ENCODE measurements around the gene BMPR1A. TPM values are rescaled to one million over a fixed set of nuclear protein-coding genes. Genes with fewer than 3 reads are reported as not detected.

The BMPR1A gene
- total RNA-seq, 4 donors from 2014 or later: 5.2 to 40.2 (median 26.0) TPM

GRCh38 chr10:86914734-86915133 lies 158.3 kb downstream of the BMPR1A start:
- DNase-seq: no peak
- intact Hi-C loops (cut with DNase I): no loop called here
- Histone ChIP-seq H3K27me3 (no peaks in the 10 kb centered on the region), H3K9me3 (no peaks in the 10 kb centered on the region), H3K27ac (no peak overlapping the region), H3K4me3 (no peak overlapping the region), H3K36me3 (peaks cover 0 to 71% (median 0%) of the 10 kb centered on the region in 3 donors), H3K4me1 (peaks cover 0 to 8% (median 6%) of the 10 kb centered on the region in 3 donors)
- 76 to 94% methylated on average over 1 of the region's 1 CpG for WGBS, 2 donors
- no peak for TF ChIP-seq POLR2A (IDR thresholded peaks at IDR 0.05)

DNA sequence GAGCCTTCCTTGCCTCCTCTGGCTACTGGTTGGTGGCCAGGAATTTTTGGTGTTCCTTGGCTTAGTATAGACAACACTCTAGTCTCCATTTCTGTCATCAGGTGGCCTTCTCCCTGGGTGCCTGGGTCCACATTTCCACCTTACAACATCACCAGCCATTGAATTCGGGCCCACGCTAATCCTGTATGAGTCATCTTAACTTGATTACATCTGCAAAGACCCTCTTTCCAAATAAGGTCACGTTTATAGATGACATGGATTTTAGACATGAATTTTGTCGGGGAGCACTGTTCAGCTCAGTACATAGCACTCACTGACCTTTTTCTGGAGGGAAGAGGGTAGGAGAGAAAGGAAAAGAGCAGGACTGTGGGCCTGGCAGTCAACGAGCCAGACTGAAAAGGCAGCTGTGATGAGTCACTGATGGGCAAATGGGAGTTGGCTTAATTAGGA lies 161.6 kb downstream of the BMPR1A start:
- TF ChIP-seq, protein P1, sequence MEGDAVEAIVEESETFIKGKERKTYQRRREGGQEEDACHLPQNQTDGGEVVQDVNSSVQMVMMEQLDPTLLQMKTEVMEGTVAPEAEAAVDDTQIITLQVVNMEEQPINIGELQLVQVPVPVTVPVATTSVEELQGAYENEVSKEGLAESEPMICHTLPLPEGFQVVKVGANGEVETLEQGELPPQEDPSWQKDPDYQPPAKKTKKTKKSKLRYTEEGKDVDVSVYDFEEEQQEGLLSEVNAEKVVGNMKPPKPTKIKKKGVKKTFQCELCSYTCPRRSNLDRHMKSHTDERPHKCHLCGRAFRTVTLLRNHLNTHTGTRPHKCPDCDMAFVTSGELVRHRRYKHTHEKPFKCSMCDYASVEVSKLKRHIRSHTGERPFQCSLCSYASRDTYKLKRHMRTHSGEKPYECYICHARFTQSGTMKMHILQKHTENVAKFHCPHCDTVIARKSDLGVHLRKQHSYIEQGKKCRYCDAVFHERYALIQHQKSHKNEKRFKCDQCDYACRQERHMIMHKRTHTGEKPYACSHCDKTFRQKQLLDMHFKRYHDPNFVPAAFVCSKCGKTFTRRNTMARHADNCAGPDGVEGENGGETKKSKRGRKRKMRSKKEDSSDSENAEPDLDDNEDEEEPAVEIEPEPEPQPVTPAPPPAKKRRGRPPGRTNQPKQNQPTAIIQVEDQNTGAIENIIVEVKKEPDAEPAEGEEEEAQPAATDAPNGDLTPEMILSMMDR (IDR thresholded peaks at IDR 0.05): no peak
- no peak for TF ChIP-seq POLR2A (IDR thresholded peaks at IDR 0.05)
- no peak for DNase-seq
- 16 to 28% methylated on average over 3 to 5 of the region's 5 CpGs for WGBS, 2 donors

GRCh38 chr10:86922553-86922961 lies 166.1 kb downstream of the BMPR1A start:
- Histone ChIP-seq H3K9me3 (no peaks in the 10 kb centered on the region), H3K4me3 (no peak overlapping the region), H3K36me3 (peaks cover 0 to 67% (median 0%) of the 10 kb centered on the region in 3 donors), H3K27me3 (no peaks in the 10 kb centered on the region), H3K27ac (no peak overlapping the region), H3K4me1 (peaks cover 0 to 9% (median 8%) of the 10 kb centered on the region in 3 donors)
- 60 to 73% methylated on average over 5 to 9 of the region's 9 CpGs for WGBS, 2 donors
- intact Hi-C loops (cut with DNase I): no loop called here
- no peak for TF ChIP-seq POLR2A (IDR thresholded peaks at IDR 0.05)
- TF ChIP-seq, protein P1 (IDR thresholded peaks at IDR 0.05): no peak
- no peak for DNase-seq

More for the DNA sequence above, 161.6 kb downstream of the BMPR1A start:
- Histone ChIP-seq H3K4me1 (peaks cover 0 to 8% (median 6%) of the 10 kb centered on the region in 3 donors), H3K27me3 (no peaks in the 10 kb centered on the region), H3K9me3 (no peaks in the 10 kb centered on the region), H3K27ac (peak overlapping the region in 3 of 4 donors; percentile 25 to 74 (median 59)), H3K36me3 (peaks cover 0 to 87% (median 0%) of the 10 kb centered on the region in 3 donors), H3K4me3 (no peak overlapping the region)
- intact Hi-C loops (cut with DNase I): no loop called here

DNA sequence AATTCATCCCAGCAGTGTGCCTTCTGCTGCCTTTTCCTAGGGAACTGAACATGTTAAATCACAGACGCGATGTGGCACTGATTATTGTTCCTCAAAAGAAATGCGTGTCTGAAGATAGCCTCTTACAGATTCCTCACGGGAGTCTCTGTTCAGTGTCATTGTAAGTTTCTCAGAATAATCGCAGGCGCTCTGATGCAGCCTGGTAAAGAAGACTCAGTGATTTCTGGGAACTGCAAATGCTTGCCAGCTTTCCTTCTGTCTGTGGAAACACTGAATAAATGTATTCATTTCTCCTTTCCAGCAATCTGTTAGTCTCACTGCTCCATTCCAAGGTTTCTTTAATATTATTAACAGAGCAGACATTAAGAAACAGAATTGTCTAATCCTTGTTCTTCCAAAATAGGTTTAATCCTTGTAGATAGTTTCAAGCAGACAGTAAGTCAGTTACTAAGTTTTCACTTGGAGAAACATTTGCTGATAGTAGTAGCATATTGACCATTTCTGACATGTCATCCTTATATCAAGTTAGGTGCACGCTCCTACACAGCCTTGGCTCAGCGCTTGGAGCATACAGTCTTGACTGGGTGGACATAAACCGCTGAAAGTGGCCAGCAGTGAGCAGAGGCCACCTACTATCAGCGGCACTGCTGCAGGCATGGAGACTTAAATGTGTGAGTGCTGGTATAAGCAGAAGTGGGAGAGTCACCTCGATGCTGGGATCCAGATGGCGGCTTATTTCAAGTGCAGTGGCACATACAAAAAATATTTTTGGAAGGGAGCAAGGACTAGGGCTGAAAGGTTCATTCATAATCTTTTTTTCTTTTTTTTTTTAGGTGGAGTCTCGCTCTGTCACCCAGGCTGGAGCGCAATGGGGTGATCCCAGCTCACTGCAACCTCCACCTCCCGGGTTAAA lies 173.3 kb downstream of the BMPR1A start:
- Histone ChIP-seq H3K27me3 (no peaks in the 10 kb centered on the region), H3K36me3 (peaks cover 0 to 57% (median 0%) of the 10 kb centered on the region in 3 donors), H3K4me3 (no peak overlapping the region), H3K27ac (no peak overlapping the region), H3K9me3 (no peaks in the 10 kb centered on the region), H3K4me1 (peaks cover 0 to 13% (median 3%) of the 10 kb centered on the region in 3 donors)
- intact Hi-C loops (cut with DNase I): no loop called here
- 84 to 94% methylated on average over 15 of the region's 15 CpGs for WGBS, 2 donors
- no peak for DNase-seq
- TF ChIP-seq, protein P1 (IDR thresholded peaks at IDR 0.05): no peak
- no peak for TF ChIP-seq POLR2A (IDR thresholded peaks at IDR 0.05)

GRCh38 chr10:86931872-86932271 lies 175.5 kb downstream of the BMPR1A start:
- WGBS, 2 donors: 54 to 74% methylated on average over 1 of the region's 1 CpG
- TF ChIP-seq, protein P1 (IDR thresholded peaks at IDR 0.05): no peak
- TF ChIP-seq POLR2A (IDR thresholded peaks at IDR 0.05): no peak
- Histone ChIP-seq H3K4me3 (no peak overlapping the region), H3K36me3 (peaks cover 0 to 51% (median 0%) of the 10 kb centered on the region in 3 donors), H3K27me3 (no peaks in the 10 kb centered on the region), H3K27ac (no peak overlapping the region), H3K9me3 (no peaks in the 10 kb centered on the region), H3K4me1 (peaks cover 0 to 13% (median 3%) of the 10 kb centered on the region in 3 donors)
- intact Hi-C loops (cut with DNase I): no loop called here
- DNase-seq: no peak

All from esophagus squamous epithelium (tissue), 5 donors.